GM12873 (cell line): ENCODE results near the gene CCL27.

ENCODE experiments used
- CTCF ChIP-seq: IDR thresholded peaks from 2 replicates; pipeline ENCODE4 v1.5.1; 2012; ENCODE audit warnings: low read depth, mild to moderate bottlenecking, moderate library complexity, low read length, control low read depth; ENCODE audit not compliant: insufficient read depth; ENCODE audit errors: missing control alignments

Gene CCL27

GRCh38 chr9:34662526-34663302 lies at the start of gene CCL27:
CCL27 (minus strand) TSS chr9:34662657; CDS start chr9:34662633, 24 bp downstream.
- no peak for TF ChIP-seq CTCF

GRCh38 chr9:34712140-34712539 lies 49.7 kb upstream of the CCL27 start:
- TF ChIP-seq CTCF, result no peak

DNA sequence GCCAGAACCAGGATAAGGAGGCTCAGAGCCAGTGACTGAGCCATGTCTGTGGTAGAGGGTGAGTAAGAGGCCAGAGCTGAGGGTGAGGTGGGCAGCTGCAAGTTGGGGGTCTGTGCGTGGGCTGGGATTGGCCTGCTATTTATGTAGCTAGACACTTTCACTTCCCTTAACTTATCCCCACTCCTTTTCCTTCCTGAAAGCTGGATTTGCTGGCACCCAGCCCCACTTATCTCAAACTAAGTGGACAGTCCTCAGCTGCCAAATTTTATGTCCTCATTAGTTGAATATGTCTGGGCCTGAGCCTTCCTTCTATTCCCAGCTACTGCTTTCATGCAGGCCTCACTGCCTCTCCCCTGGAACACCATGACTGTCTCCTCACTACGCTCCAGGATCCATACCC lies 47.6 kb upstream of the CCL27 start, which contains the start of gene CCL21:
CCL21 (minus strand) TSS at position 114 of the 400 bp plus-strand sequence; CDS start at position 44, 70 bp downstream.
- TF ChIP-seq CTCF, result no peak

GRCh38 chr9:34709196-34709978 lies 46.9 kb upstream of the CCL27 start:
- no peak for TF ChIP-seq CTCF

DNA sequence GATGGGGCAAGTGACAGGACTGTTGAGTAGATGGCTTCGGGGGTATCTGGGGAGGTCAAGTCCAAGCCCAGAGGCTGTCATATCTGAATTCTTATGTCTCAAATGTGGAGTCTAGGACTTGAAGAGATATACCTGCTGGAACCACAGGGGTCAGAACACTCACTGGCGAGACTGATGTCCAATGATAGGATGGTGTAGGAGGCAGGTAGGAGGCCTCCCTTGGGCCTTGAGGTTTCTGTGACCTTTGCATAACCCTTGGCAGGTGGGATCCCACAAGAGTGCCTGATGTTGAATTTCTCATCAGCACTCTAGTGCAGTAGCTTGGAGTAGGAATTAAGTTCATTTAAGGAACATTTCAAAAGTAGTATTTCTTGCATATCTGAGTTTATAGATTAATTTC lies 44.7 kb upstream of the CCL27 start:
- TF ChIP-seq CTCF, result no peak

DNA sequence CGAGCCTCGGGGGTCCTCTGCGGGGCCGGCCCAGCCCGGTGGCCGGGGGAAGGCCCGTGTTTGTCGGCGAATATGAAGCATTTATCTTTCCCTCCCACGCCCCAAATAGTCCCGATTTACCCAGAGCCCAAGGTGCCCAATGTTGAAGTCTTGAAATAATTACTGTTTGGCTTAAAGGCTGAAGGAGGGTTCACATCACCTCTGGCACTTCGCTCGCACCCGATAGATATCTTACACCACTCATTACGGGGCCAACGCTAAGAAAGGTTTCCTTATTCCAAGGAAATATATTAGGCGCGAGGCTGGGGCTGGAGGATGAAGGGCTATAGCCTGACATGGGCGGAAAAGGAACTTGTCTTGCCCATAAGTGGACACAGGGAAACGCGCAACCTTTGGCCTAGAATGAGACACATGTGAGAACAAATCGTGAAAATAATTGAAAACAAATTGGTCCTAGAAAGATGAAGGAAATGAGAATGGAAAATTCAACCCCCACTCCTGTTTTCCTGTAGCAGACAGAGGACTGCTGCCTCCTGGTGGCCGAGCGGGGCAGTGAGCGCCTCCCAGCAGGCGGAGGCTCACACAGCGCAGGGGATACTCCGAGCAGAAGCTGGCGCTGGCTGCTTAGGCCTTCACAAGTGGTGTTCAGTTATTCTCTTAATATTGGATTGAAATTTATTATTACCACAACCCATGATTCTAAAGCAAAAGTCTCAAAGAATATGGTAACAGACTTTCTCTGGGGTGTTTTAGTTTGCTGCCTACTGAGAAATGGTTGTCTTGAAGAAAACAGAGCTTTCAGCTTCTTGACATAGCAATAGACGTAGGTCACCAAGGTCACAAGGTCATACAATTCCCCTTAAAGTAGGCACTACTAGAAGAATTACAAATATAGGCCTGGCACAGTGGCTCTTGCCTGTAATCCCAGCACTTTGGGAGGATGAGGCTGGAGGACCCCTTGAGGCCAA lies 39.6 kb upstream of the CCL27 start:
- peak; percentile 99 for TF ChIP-seq CTCF
